Measurements from ENCODE around the gene SNRNP25. TPM values are rescaled to one million over a fixed set of nuclear protein-coding genes. Genes with fewer than 3 reads are reported as not detected.

SNRNP25 gene
- total RNA-seq, 4 donors from 2014 or later, result 9.5 to 21.7 (median 13.9) TPM

- Histone ChIP-seq H3K27me3 (no peaks in the 10 kb centered on the region), H3K36me3 (peaks cover 23% of the 10 kb centered on the region), H3K9me3 (no peaks in the 10 kb centered on the region), H3K4me1 (peaks cover 57% of the 10 kb centered on the region), H3K27ac (peak overlapping the region; percentile 89), H3K4me3 (peak overlapping the region; percentile 61)
- no peak for DNase-seq (ENCODE audit: low spot score in 2 of 2)
- 3% methylated on average over 8 of the region's 36 CpGs for WGBS
- TF ChIP-seq, protein P1, sequence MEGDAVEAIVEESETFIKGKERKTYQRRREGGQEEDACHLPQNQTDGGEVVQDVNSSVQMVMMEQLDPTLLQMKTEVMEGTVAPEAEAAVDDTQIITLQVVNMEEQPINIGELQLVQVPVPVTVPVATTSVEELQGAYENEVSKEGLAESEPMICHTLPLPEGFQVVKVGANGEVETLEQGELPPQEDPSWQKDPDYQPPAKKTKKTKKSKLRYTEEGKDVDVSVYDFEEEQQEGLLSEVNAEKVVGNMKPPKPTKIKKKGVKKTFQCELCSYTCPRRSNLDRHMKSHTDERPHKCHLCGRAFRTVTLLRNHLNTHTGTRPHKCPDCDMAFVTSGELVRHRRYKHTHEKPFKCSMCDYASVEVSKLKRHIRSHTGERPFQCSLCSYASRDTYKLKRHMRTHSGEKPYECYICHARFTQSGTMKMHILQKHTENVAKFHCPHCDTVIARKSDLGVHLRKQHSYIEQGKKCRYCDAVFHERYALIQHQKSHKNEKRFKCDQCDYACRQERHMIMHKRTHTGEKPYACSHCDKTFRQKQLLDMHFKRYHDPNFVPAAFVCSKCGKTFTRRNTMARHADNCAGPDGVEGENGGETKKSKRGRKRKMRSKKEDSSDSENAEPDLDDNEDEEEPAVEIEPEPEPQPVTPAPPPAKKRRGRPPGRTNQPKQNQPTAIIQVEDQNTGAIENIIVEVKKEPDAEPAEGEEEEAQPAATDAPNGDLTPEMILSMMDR (IDR thresholded peaks at IDR 0.05), result no peak
- no peak for TF ChIP-seq EP300 (IDR thresholded peaks at IDR 0.05)
- TF ChIP-seq POLR2AphosphoS5 (IDR thresholded peaks at IDR 0.05), result no peak
- TF ChIP-seq POLR2A (IDR thresholded peaks at IDR 0.05), result no peak
Measured at GRCh38 chr16:78444-79150, 25.0 kb downstream of the SNRNP25 start.

- no peak for DNase-seq (ENCODE audit: low spot score in 2 of 2)
- H3K4me1 ChIP-seq, result peaks cover 56% of the 10 kb centered on the region
- no peaks in the 10 kb centered on the region for H3K9me3 ChIP-seq
- TF ChIP-seq POLR2AphosphoS5 (IDR thresholded peaks at IDR 0.05) (no peak), POLR2A (IDR thresholded peaks at IDR 0.05) (no peak), EP300 (IDR thresholded peaks at IDR 0.05) (no peak)
- TF ChIP-seq, protein P1 (IDR thresholded peaks at IDR 0.05), result no peak
- peaks cover 29% of the 10 kb centered on the region for H3K36me3 ChIP-seq
- H3K4me3 ChIP-seq, result peak overlapping the region; percentile 61
- peak overlapping the region; percentile 89 for H3K27ac ChIP-seq
- no peaks in the 10 kb centered on the region for H3K27me3 ChIP-seq
- 74% methylated on average over 21 of the region's 32 CpGs for WGBS
Measured at GRCh38 chr16:79151-80054, 25.8 kb downstream of the SNRNP25 start.

DNA sequence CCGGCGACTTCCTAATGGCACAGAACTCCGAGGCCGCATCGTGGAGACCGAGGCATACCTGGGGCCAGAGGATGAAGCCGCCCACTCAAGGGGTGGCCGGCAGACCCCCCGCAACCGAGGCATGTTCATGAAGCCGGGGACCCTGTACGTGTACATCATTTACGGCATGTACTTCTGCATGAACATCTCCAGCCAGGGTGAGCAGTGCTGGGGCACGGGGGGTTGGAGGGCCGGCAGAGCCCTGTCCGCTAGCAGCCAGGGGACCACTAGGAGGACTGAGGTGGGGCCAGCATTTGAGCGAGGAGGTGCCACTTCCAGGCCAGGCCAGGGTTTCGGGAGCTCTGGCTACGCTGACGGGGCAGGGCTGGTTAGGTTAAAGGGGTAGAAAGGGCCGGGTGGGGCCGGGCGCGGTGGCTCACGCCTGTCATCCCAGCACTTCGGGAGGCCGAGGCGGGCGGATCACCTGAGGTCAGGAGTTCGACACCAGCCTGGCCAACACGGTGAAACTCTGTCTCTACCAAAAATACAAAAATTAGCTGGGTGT lies 29.5 kb downstream of the SNRNP25 start:
- no peak for DNase-seq (ENCODE audit: low spot score in 2 of 2)
- 93% methylated on average over 26 of the region's 31 CpGs for WGBS
- Histone ChIP-seq H3K27ac (no peak overlapping the region), H3K9me3 (no peaks in the 10 kb centered on the region), H3K4me3 (no peak overlapping the region), H3K4me1 (peaks cover 39% of the 10 kb centered on the region), H3K36me3 (peaks cover 65% of the 10 kb centered on the region), H3K27me3 (no peaks in the 10 kb centered on the region)
- TF ChIP-seq POLR2A (IDR thresholded peaks at IDR 0.05) (no peak), EP300 (IDR thresholded peaks at IDR 0.05) (no peak), POLR2AphosphoS5 (IDR thresholded peaks at IDR 0.05) (no peak)
- TF ChIP-seq, protein P1 (IDR thresholded peaks at IDR 0.05), result no peak

DNA sequence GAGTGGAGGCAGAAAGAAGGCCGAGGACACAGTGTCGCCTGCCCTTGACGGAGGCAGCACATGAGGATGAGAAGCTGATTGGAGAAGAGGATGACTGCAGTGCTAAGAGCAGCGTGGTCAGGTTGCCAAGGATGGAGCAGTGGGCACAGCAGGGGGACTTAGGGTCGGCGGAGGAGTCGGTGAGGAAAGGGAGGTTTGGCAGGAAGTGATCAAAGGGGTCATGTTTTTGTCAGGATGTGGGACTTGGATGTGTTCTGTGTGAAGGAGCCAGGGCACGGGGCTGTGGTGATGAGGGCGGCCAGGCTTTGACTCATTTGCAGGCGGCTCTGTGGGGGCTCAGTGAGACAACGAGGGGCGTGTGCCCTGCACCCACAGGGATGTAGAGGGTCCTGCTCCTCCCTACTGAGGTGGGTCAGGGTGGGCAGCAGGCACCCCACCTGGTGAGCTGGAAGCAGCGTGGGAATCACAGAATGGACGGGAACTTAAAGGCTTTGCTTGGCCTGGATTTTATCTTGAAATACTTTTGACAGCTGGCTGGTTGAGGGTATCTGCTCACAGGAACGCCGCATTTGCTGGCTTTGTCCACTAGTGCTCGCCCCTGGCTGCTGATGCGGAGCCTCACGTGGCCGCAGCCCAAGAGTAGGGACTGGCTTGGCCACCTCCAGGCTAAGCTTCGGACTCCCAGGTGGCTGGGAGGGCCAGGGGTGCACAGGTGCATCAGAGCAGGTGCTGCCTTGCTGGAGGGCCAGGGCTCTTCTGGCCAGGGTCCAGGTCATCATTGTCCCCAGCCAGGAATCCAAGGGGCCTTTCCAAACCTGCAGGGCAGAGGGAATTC lies 30.4 kb downstream of the SNRNP25 start:
- DNase-seq (ENCODE audit: low spot score in 2 of 2), result no peak
- peak overlapping the region; percentile 54 for H3K27ac ChIP-seq

GRCh38 chr16:84718-85406 lies 31.2 kb downstream of the SNRNP25 start:
- Histone ChIP-seq H3K9me3 (no peaks in the 10 kb centered on the region), H3K27ac (peak overlapping the region; percentile 54), H3K36me3 (peaks cover 78% of the 10 kb centered on the region), H3K27me3 (no peaks in the 10 kb centered on the region), H3K4me3 (no peak overlapping the region), H3K4me1 (peaks cover 25% of the 10 kb centered on the region)
- peak in 1 of 2 donors; percentile 85 for DNase-seq (ENCODE audit: low spot score in 2 of 2)
- TF ChIP-seq POLR2A (IDR thresholded peaks at IDR 0.05) (no peak), EP300 (IDR thresholded peaks at IDR 0.05) (no peak), POLR2AphosphoS5 (IDR thresholded peaks at IDR 0.05) (no peak)
- TF ChIP-seq, protein P1 (IDR thresholded peaks at IDR 0.05), result no peak
- 31% methylated on average over 3 of the region's 7 CpGs for WGBS

More for the DNA sequence above, 30.4 kb downstream of the SNRNP25 start:
- WGBS, result 58% methylated on average over 19 of the region's 21 CpGs
- Histone ChIP-seq H3K4me3 (no peak overlapping the region), H3K36me3 (peaks cover 74% of the 10 kb centered on the region), H3K4me1 (peaks cover 33% of the 10 kb centered on the region), H3K9me3 (no peaks in the 10 kb centered on the region), H3K27me3 (no peaks in the 10 kb centered on the region)
- no peak for TF ChIP-seq EP300 (IDR thresholded peaks at IDR 0.05)
